ENCODE results near the gene RAB29.
"Not testable (repeated sequence)": the region's sequence is repeated elsewhere in the genome, so short reads cannot be mapped to it uniquely, and the experiment has no call there.

RAB29 gene

DNA sequence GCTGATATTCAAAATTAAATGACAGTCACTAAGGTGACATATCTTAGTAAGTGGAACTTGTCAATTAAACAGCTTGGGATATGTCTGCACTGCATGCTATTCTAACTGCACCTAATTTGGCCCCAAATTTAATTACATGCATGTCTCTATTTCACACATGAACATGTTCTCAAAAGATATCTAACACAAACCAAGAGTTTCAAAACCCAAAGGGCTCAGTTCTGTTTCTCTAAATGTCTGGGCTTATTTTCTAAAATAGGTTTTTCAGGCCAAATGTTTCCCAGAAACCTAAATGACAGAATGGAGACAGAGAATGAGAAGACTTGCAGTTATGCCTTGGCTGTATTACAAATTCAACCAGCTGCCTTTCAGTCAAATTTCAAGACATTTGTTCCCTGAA is 11.3 kb downstream of the RAB29 start:
- no peak for DNase-seq

DNA sequence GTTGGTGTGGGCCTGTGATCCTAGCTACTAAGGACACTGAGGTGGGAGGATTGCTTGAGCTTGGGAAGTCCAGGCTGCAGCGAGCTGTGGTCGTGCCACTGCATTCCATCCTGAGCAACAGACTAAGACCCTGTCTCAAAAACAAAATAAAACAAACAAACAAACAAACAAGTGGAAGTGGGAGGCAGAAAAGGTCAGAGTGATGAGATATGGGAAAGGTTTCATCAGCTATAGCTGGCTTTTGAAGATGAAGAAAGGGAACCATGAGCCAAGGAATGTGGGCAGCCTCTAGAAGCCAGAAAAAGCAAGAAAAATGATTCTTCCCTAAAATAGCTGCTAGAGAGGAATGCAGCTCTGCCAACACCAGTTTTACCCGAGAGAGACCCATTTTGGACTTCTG is 14.7 kb downstream of the RAB29 start:
- DNase-seq: no peak

DNA sequence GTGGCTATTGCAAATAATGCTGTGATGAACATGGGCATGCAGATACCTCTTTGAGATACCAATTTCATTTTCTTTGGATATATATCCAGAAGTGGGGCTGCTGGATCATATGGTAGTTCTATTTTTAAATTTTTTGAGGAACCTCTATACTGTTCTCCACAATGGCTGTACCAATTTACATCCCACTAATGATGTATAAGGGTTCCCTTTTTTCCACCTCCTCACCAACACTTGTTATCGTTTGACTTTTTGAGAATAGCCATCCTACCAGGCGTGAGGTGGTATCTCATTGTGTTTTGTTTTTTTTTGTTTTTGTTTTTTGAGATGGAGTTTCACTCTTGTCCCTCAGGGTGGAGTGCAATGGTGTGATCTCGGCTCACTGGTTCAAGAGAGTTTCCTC is 18.7 kb downstream of the RAB29 start:
- no peak for DNase-seq

GRCh38 chr1:205754857-205755256 is 20.4 kb downstream of the RAB29 start:
- DNase-seq: no peak

- no peak for DNase-seq
These were observed 24.1 kb downstream of the RAB29 start for GRCh38 chr1:205751036-205751651.

DNA sequence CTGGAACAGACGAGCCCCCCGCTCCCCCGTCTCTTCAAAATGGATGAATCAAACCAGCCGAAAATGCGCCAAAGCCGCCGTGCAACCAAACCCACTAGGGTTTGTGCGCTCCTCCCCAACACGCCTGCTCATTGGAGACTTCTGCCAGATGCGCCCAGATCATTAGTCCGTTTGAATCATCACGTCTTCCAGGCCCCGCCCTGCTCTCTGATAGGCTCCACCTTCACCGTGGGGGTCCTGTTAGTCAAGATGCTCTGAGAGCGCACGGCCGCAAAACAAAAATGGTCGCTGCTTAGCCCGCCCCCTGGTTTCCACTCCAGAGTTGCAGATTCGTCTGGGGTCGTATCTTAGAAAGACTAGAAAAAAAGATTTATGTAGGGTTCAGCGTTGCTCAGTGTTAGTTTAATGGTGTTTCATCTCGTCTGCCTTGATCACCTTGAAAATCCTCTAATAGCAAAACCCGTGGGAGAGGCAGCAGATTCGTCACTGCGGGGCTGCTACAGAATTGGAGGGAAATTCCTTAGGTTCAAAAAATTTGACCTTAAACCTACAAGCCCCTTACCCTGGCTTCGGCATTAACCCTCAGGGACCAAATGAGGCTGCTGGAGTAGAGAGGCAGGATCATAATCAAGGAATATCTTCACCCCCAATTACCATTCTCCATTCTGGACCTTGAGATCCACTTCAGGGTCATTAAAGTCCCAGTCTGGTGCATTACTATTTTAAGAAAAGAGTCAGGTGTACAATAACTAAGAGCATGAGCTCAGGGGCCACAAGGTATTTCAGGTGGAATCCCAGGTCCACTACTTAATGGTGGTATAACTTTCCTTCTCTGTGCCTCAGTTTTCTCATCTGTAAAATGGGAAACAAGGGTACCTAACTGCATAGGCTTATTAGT is 24.9 kb downstream of the RAB29 start, which contains the start of gene NUCKS1:
Gene NUCKS1 (minus strand): TSS at position 45 of the 898 bp plus-strand sequence. CDS start 209 bp downstream, outside the sequence.
- peak; percentile 99 for DNase-seq

GRCh38 chr1:205749234-205750137 is 25.8 kb downstream of the RAB29 start:
- DNase-seq: peak; percentile 81

DNA sequence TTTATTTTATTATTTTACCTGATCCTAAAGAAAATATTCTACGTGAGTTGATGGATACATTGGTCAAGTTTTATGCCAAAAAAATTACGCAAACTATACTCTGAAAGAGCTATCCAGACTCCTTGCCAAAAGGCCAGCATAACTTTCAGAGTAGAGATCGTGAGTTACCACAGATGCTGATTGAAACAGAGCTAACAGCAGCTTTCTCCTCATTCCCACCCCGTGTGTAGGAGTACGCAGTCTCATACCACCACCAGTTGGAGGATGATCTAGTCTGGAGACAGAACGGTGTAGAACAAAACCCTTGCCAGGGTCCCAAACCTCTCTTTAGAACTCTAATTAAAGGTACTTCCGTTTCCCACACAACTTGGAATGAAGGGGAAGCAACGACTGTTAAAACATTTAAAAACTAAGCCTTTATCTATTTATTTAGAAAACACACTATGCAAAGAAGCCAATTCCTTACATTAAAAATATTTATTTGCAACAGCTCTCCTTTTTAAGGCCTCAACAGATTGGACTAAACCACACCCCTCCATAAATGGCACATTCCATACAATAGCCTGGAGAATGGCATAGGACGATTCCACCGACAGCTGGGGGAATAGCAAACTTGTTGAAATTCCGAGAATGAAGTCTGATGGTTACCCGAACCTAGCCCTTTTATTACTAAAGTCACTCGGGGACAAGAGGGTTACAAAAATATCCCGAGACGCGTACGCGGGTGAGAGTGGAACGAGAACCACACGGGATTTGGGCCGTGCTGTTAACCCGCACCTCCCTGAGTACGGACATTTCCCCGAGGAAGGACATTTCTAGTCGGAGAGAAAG is 26.7 kb downstream of the RAB29 start:
- peak; percentile 60 for DNase-seq

DNA sequence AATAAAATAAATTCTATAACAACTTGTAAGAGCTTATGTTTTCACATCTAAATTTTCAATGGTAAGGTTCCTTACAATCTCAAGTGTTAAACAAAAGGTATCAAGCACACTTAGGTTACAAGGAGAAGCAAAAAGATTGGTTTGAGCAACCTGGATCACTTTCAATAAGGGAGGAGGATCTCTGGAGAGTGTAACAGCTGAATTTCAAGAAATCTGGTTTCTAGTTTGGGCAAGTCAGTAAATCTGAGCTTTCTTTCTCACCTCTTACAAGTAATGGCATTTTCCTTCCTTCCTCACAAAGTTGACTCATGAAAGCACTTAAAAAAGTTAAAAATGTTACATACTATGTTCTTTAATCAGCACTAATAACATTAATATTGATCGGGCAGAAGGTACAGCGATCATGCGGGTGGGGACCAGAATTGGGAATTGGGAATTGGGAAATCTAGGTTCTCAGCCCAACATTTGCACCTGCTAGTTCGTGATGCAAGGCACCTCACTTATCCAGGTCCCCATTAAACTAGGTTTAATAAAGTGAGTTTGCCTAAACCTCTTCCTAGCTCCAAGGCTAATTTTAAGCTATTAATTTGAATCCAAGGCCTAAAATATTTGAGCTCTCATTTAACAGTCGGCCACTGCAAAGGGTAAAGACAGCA is 28.4 kb downstream of the RAB29 start:
- DNase-seq: no peak

DNA sequence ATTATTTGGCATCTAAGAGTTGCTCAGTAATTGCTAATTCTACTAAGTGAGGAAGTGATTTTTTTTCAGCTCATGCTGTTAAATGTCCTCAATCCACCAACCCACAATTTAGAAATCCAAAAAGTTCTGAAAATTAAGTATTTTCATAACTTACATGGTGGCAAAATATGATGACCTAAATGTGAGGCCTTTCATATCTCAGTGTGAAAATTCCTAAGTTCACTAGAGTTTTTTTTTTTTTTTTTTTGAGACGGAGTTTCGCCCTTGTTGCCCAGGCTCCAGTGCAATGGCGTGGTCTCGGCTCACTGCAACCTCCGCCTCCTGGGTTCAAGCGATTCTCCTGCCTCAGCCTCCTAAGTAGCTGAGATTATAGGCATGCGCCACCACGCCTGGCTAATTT is 30.9 kb downstream of the RAB29 start:
- DNase-seq: no peak

DNA sequence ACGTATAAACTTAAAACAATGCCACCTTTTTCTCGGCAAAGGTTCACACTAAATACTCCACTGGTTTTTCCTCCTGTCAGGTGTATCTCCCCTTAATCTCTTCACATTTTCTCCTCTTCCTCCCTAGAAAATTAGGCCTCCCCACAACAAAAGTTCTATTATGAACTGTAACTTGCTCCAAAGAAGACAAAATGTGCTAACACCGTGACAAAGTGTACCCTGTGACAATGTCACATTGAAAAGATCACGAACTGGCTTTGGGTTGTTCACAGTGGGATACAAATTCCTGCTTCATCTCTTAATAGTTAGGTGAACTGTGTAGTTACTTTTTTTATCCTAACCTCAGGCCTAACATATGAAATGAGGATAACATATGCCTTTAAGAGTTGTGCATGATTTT is 31.3 kb downstream of the RAB29 start:
- no peak for DNase-seq

DNA sequence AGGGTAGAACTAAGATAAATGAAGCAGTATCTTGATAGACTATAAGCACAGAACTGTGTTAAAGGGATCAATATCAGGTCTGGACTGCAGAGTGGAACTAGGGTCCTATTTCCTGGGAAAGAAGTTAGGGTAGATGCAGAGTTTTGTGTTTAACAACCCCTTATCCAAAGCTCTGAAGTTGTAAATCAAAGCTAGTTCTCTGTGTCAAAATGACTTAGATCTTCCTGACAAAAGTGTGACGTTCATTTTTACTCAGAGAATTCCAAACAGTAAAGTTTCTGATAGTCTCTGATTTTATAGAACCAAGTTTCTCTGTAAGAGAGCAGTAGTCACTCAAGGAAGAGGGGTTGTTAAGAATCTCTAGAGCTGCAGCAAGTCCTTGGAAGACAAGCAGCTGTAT is 33.6 kb downstream of the RAB29 start:
- DNase-seq: no peak

- DNase-seq: no peak
These were observed 35.7 kb downstream of the RAB29 start for GRCh38 chr1:205739348-205740160.

- DNase-seq: no peak
These were observed 40.1 kb downstream of the RAB29 start for GRCh38 chr1:205735218-205735617.

DNA sequence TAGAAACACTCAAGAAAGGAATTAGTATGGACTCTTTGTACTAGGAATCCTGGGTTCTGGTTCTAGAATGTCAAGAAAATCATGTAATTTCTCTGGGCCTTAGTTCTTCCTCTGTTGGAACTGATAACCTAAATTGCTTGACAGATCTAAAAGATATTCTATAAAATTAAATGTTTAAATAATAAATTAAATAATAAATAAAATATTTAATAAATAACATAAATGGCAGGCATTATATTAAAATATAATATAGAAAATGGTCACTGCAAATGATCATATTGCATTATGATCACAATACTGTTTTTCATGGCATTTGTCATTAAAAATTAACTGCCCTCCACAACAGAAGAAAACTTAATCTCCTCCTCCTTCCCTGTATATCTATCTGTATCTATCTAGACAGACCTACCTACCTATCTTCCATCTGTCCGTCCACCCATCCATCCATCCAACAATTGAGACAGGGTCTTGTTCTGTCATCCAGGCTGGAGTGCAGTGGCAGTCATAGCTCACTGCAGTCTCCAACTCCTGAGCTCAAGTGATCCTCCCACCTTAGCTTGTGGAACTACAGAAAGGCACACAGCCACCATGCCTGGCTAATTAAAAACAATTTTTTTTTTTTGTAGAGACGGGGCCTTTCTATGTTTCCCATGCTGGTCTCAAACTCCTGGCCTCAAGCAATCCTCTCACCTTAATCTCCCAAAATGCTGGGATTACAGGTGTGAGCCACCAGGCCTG is 41.7 kb downstream of the RAB29 start:
- DNase-seq: no peak

DNA sequence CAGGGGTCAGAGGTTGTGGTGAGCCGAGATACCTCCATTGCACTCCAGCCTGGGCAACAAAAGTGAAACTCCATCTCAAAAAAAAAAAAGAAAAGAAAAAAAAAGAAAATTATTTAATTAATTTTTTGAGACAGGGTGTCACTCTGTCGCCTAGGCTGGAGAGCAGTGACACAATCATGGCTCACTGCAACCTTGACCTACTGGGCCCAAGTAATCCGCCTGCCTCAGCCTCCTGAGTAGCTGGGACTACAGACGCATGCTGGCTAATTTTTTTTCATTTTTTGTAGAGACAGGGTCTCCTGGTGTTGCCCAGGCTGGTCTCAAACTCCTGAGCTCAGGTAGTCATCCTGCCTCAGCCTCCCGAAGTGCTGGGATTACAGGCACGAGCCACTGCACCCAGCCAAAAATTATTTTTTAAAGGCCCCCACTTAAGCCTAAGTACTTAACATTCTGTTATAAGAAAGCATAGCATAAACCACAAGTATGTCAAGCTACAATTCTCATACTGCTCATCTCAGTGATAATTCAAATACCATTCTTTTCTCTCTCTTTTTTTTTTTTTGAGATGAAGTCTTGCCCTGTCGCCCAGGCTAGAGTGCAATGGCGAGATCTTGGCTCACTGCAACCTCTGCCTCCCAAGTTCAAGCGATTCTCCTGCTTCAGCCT is 45.2 kb downstream of the RAB29 start:
- no peak for DNase-seq

GRCh38 chr1:205726619-205727125 is 48.6 kb downstream of the RAB29 start:
- DNase-seq: no peak

DNA sequence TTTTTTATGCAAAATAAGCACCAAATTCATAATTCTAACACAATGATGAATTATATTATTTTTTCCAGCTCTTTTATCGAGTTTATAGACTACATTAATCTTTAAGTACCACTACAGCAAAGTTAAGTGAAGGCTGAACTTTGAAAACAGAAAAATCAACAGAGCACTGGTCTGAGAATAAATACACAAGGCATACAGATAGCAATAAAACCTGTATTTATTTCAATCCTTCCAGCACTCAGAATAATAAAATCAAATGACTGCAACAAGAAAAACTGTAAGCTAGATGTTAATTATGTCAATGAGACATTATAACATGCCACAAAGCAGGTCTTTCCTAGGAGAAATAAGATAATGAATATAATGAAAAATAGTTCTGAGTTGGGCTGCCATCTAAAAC is 49.8 kb downstream of the RAB29 start:
- DNase-seq: no peak

- DNase-seq: not testable (repeated sequence)
These were observed 54.5 kb downstream of the RAB29 start for GRCh38 chr1:205720740-205721139.
